Measurements from ENCODE around the gene PITX2.

DNA sequence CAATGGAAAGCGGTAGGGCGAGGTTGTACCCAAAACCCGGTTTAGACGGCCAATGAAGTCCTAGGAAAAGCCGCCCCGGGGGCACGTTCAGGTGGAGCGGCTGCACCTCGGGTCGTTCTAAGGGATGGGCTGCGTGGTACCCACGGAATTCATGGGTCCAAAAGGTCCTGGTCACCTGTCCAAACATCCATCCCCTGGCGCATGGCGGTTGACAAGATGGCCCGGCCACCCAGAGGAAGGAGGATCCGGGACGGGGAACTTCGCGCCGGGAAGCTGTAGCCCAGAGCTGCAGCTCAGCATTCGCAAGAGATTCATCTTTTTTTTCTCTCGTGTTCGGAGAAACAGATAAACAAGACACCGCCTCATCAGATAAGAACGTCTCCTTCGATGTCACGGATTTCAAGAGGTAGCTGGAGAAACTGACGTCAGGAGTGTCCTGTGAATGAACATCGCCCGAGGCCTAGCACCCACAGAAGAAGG is 10.9 kb downstream of the PITX2 start:
- TF ChIP-seq, protein P1, sequence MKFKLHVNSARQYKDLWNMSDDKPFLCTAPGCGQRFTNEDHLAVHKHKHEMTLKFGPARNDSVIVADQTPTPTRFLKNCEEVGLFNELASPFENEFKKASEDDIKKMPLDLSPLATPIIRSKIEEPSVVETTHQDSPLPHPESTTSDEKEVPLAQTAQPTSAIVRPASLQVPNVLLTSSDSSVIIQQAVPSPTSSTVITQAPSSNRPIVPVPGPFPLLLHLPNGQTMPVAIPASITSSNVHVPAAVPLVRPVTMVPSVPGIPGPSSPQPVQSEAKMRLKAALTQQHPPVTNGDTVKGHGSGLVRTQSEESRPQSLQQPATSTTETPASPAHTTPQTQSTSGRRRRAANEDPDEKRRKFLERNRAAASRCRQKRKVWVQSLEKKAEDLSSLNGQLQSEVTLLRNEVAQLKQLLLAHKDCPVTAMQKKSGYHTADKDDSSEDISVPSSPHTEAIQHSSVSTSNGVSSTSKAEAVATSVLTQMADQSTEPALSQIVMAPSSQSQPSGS (CRISPR knock-in tag; IDR thresholded peaks at IDR 0.05; ENCODE audit: borderline replicate concordance, low read depth) = no peak
- TF ChIP-seq, protein P2, sequence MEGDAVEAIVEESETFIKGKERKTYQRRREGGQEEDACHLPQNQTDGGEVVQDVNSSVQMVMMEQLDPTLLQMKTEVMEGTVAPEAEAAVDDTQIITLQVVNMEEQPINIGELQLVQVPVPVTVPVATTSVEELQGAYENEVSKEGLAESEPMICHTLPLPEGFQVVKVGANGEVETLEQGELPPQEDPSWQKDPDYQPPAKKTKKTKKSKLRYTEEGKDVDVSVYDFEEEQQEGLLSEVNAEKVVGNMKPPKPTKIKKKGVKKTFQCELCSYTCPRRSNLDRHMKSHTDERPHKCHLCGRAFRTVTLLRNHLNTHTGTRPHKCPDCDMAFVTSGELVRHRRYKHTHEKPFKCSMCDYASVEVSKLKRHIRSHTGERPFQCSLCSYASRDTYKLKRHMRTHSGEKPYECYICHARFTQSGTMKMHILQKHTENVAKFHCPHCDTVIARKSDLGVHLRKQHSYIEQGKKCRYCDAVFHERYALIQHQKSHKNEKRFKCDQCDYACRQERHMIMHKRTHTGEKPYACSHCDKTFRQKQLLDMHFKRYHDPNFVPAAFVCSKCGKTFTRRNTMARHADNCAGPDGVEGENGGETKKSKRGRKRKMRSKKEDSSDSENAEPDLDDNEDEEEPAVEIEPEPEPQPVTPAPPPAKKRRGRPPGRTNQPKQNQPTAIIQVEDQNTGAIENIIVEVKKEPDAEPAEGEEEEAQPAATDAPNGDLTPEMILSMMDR (IDR thresholded peaks at IDR 0.05) = no peak
- no peak for TF ChIP-seq ZSCAN18 (CRISPR knock-in tag; IDR thresholded peaks at IDR 0.05)
- no peak for TF ChIP-seq E2F5 (CRISPR knock-in tag; IDR thresholded peaks at IDR 0.05)
- TF ChIP-seq, protein P3, sequence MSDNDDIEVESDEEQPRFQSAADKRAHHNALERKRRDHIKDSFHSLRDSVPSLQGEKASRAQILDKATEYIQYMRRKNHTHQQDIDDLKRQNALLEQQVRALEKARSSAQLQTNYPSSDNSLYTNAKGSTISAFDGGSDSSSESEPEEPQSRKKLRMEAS (CRISPR knock-in tag; IDR thresholded peaks at IDR 0.05) = no peak
- no peak for TF ChIP-seq FOXP4 (CRISPR knock-in tag; IDR thresholded peaks at IDR 0.05)
- TF ChIP-seq FOXP1 (CRISPR knock-in tag; IDR thresholded peaks at IDR 0.05; ENCODE audit: borderline replicate concordance) = no peak
- no peak for TF ChIP-seq ZNF138 (CRISPR knock-in tag; conservative IDR thresholded peaks at IDR 0.05)
